Testis (tissue), 2 donors: ENCODE results near the gene INTS11.

Experiments used
- CTCF ChIP-seq, 3 experiments: fragments of 450-650 bp in 2 of 3; fragments of 200-600 bp in 1 of 3; sonication (generic) in 1 of 3; IDR thresholded peaks; one replicate each; pipeline ENCODE4 v1.5.1; 2016 to 2019; ENCODE audit warnings: antibody characterized with exemption in 3 of 3, mild to moderate bottlenecking in 2 of 3, moderate library complexity in 1 of 3
- POLR2A ChIP-seq: fragments of 450-650 bp; IDR thresholded peaks from one replicate; pipeline ENCODE4 v1.6.1; 2017; ENCODE audit warnings: antibody characterized with exemption, mild to moderate bottlenecking, moderate library complexity

DNA sequence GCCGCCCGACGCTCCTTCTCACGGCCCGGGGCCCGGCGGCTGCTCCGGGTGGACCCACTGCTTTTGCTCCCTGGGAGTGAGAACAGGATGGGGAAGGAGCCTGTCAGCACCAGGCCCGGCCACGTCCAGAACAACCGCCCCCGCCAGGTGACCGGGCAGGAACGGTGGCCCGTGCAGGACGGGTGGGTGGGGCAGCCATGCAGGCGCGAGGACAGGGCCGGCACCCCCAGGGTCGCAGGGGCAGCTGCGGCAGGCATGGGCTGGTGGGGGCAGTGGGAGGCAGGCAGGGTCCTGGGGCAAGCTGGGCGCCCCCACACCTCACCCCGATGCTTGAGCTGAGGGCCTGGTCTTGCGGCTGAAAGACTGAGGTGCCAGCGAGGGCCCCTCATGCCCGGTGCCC is 12.0 kb upstream of the INTS11 start:
- TF ChIP-seq POLR2A (no peak), CTCF (IDR thresholded peaks at IDR 0.05) (no peak)
